ENCODE data around the gene REM2.

DNA sequence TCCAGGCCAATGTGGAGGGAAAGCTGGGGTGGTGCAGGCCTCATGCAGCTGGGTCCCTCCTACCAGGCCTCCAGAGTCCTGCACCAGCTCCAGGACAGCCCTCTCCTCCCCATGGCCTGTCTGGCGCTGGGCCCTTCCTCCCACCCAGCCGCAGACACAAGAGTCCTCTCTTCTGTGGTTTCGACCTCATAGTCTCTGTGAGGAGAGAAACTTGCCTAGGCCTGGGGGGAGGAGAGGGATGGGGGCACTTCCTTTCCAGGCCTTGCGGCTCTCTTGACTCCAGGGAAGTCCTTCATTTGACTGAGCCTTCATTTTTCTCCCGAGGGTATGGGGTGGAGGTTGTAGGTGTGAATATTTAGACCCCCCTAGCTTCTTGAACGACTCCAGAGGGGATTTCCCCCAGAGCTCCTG lies 44.4 kb upstream of the REM2 start:
- TF ChIP-seq SP1 (IDR thresholded peaks at IDR 0.05) (no peak), MAX (IDR thresholded peaks at IDR 0.05) (no peak), CTCF (IDR thresholded peaks at IDR 0.05; ENCODE audit: low read depth, low read length, missing input control) (no peak), RAD21 (IDR thresholded peaks at IDR 0.05) (no peak)

All from liver (tissue), 3 donors.